Activated naive CD8-positive, alpha-beta T cell treated with anti-CD3 and anti-CD28 coated beads, Interleukin-2, amount 50 U/mL, for 24 hours (primary cell): ENCODE measurements around the gene LMF1.

Source experiments
- ATAC-seq: fragments of 150-1000 bp; cut with Tn5 transposase; one replicate; pipeline ENCODE4 v1.10.0; 2021
- DNase-seq: peaks from one replicate; pipeline ENCODE4 v3.0.0; 2021
- H3K27ac Mint-ChIP-seq: one replicate; pipeline ENCODE4 v1.8.0; 2021; ENCODE audit warnings: mild to moderate bottlenecking, mixed read lengths
- H3K27me3 Mint-ChIP-seq: one replicate; pipeline ENCODE4 v1.8.0; 2021; ENCODE audit warnings: mixed read lengths
- H3K36me3 Mint-ChIP-seq: one replicate; pipeline ENCODE4 v1.8.0; 2021; ENCODE audit warnings: low read depth, mixed read lengths
- H3K4me1 Mint-ChIP-seq: one replicate; pipeline ENCODE4 v1.8.0; 2021; ENCODE audit warnings: mixed read lengths
- H3K4me3 Mint-ChIP-seq: one replicate; pipeline ENCODE4 v1.8.0; 2021; ENCODE audit warnings: mild to moderate bottlenecking, moderate library complexity, mixed read lengths
- H3K9me3 Mint-ChIP-seq: one replicate; pipeline ENCODE4 v1.8.0; 2021; ENCODE audit warnings: mixed read lengths

LMF1 gene

GRCh38 chr16:910181-910580, 60.6 kb downstream of the LMF1 start:
- H3K36me3 Mint-ChIP-seq = peaks cover 11% of the 10 kb centered on the region
- ATAC-seq = no peak
- DNase-seq = no peak

GRCh38 chr16:909281-910000, 61.3 kb downstream of the LMF1 start:
- H3K4me1 Mint-ChIP-seq = no peaks in the 10 kb centered on the region
- peaks cover 13% of the 10 kb centered on the region for H3K36me3 Mint-ChIP-seq
- no peak overlapping the region for H3K4me3 Mint-ChIP-seq
- no peak overlapping the region for H3K27ac Mint-ChIP-seq
- no peaks in the 10 kb centered on the region for H3K27me3 Mint-ChIP-seq
- H3K9me3 Mint-ChIP-seq = peaks cover 3% of the 10 kb centered on the region
- DNase-seq = no peak
- ATAC-seq = no peak

More at GRCh38 chr16:910181-910580, 60.6 kb downstream of the LMF1 start:
- Mint-ChIP-seq H3K27me3 (no peaks in the 10 kb centered on the region), H3K4me3 (no peak overlapping the region), H3K4me1 (no peaks in the 10 kb centered on the region), H3K9me3 (peaks cover 3% of the 10 kb centered on the region), H3K27ac (no peak overlapping the region)

GRCh38 chr16:908526-909155, 62.1 kb downstream of the LMF1 start:
- Mint-ChIP-seq H3K9me3 (peaks cover 3% of the 10 kb centered on the region), H3K4me1 (no peaks in the 10 kb centered on the region), H3K36me3 (peaks cover 13% of the 10 kb centered on the region), H3K4me3 (no peak overlapping the region), H3K27me3 (no peaks in the 10 kb centered on the region), H3K27ac (no peak overlapping the region)
- ATAC-seq = no peak
- DNase-seq = no peak

- no peak for DNase-seq
- Mint-ChIP-seq H3K4me3 (no peak overlapping the region), H3K9me3 (peaks cover 3% of the 10 kb centered on the region), H3K36me3 (peaks cover 13% of the 10 kb centered on the region), H3K27ac (no peak overlapping the region), H3K4me1 (no peaks in the 10 kb centered on the region), H3K27me3 (no peaks in the 10 kb centered on the region)
- no peak for ATAC-seq
Measured at GRCh38 chr16:907842-908241, 62.9 kb downstream of the LMF1 start.

GRCh38 chr16:907361-907760, 63.4 kb downstream of the LMF1 start:
- H3K9me3 Mint-ChIP-seq = peaks cover 3% of the 10 kb centered on the region
- ATAC-seq (no peak), DNase-seq (no peak)
- no peak overlapping the region for H3K4me3 Mint-ChIP-seq
- no peaks in the 10 kb centered on the region for H3K27me3 Mint-ChIP-seq
- peaks cover 13% of the 10 kb centered on the region for H3K36me3 Mint-ChIP-seq
- H3K4me1 Mint-ChIP-seq = no peaks in the 10 kb centered on the region
- H3K27ac Mint-ChIP-seq = no peak overlapping the region

GRCh38 chr16:906296-906695, 64.5 kb downstream of the LMF1 start:
- ATAC-seq = no peak
- H3K9me3 Mint-ChIP-seq = peaks cover 3% of the 10 kb centered on the region
- no peak overlapping the region for H3K27ac Mint-ChIP-seq
- H3K4me1 Mint-ChIP-seq = no peaks in the 10 kb centered on the region
- DNase-seq = no peak
- no peak overlapping the region for H3K4me3 Mint-ChIP-seq
- H3K36me3 Mint-ChIP-seq = peaks cover 13% of the 10 kb centered on the region
- H3K27me3 Mint-ChIP-seq = no peaks in the 10 kb centered on the region

- DNase-seq (no peak), ATAC-seq (no peak)
- H3K9me3 Mint-ChIP-seq = peaks cover 3% of the 10 kb centered on the region
- no peaks in the 10 kb centered on the region for H3K27me3 Mint-ChIP-seq
- no peak overlapping the region for H3K27ac Mint-ChIP-seq
- H3K36me3 Mint-ChIP-seq = peaks cover 9% of the 10 kb centered on the region
- no peaks in the 10 kb centered on the region for H3K4me1 Mint-ChIP-seq
- H3K4me3 Mint-ChIP-seq = no peak overlapping the region
Measured at GRCh38 chr16:901715-902601, 68.8 kb downstream of the LMF1 start.

GRCh38 chr16:901149-901548, 69.6 kb downstream of the LMF1 start:
- Mint-ChIP-seq H3K27ac (no peak overlapping the region), H3K4me3 (no peak overlapping the region), H3K27me3 (no peaks in the 10 kb centered on the region), H3K36me3 (peaks cover 8% of the 10 kb centered on the region), H3K4me1 (no peaks in the 10 kb centered on the region), H3K9me3 (peaks cover 3% of the 10 kb centered on the region)
- no peak for ATAC-seq
- no peak for DNase-seq

GRCh38 chr16:900211-900610, 70.6 kb downstream of the LMF1 start:
- H3K4me1 Mint-ChIP-seq = no peaks in the 10 kb centered on the region
- no peak overlapping the region for H3K27ac Mint-ChIP-seq
- H3K9me3 Mint-ChIP-seq = peaks cover 1% of the 10 kb centered on the region
- DNase-seq (no peak), ATAC-seq (no peak)
- H3K36me3 Mint-ChIP-seq = peaks cover 3% of the 10 kb centered on the region
- H3K27me3 Mint-ChIP-seq = no peaks in the 10 kb centered on the region
- H3K4me3 Mint-ChIP-seq = no peak overlapping the region

- Mint-ChIP-seq H3K4me3 (no peak overlapping the region), H3K27ac (no peak overlapping the region), H3K27me3 (no peaks in the 10 kb centered on the region), H3K36me3 (no peaks in the 10 kb centered on the region), H3K9me3 (no peaks in the 10 kb centered on the region), H3K4me1 (no peaks in the 10 kb centered on the region)
- no peak for ATAC-seq
- no peak for DNase-seq
Measured at GRCh38 chr16:899683-900060, 71.1 kb downstream of the LMF1 start.

GRCh38 chr16:898761-899682, 71.8 kb downstream of the LMF1 start:
- H3K36me3 Mint-ChIP-seq = no peaks in the 10 kb centered on the region
- no peak for ATAC-seq
- H3K9me3 Mint-ChIP-seq = no peaks in the 10 kb centered on the region
- H3K27me3 Mint-ChIP-seq = no peaks in the 10 kb centered on the region
- no peak for DNase-seq
- no peak overlapping the region for H3K4me3 Mint-ChIP-seq
- no peak overlapping the region for H3K27ac Mint-ChIP-seq
- H3K4me1 Mint-ChIP-seq = no peaks in the 10 kb centered on the region

GRCh38 chr16:898216-898615, 72.6 kb downstream of the LMF1 start:
- Mint-ChIP-seq H3K9me3 (no peaks in the 10 kb centered on the region), H3K36me3 (no peaks in the 10 kb centered on the region), H3K27me3 (no peaks in the 10 kb centered on the region), H3K4me3 (no peak overlapping the region), H3K27ac (no peak overlapping the region), H3K4me1 (no peaks in the 10 kb centered on the region)
- ATAC-seq (no peak), DNase-seq (no peak)

- no peaks in the 10 kb centered on the region for H3K27me3 Mint-ChIP-seq
- H3K36me3 Mint-ChIP-seq = no peaks in the 10 kb centered on the region
- no peaks in the 10 kb centered on the region for H3K4me1 Mint-ChIP-seq
- no peak overlapping the region for H3K27ac Mint-ChIP-seq
- no peak overlapping the region for H3K4me3 Mint-ChIP-seq
- no peaks in the 10 kb centered on the region for H3K9me3 Mint-ChIP-seq
- DNase-seq (no peak), ATAC-seq (no peak)
Measured at GRCh38 chr16:897701-898100, 73.1 kb downstream of the LMF1 start.

GRCh38 chr16:897200-897543, 73.6 kb downstream of the LMF1 start:
- DNase-seq = no peak
- H3K9me3 Mint-ChIP-seq = no peaks in the 10 kb centered on the region
- H3K36me3 Mint-ChIP-seq = no peaks in the 10 kb centered on the region
- H3K27ac Mint-ChIP-seq = no peak overlapping the region
- no peaks in the 10 kb centered on the region for H3K4me1 Mint-ChIP-seq
- ATAC-seq = no peak
- no peak overlapping the region for H3K4me3 Mint-ChIP-seq
- H3K27me3 Mint-ChIP-seq = no peaks in the 10 kb centered on the region
